GM12878 (cell line): ENCODE results near the gene NAT14. TPM values are rescaled to one million over a fixed set of nuclear protein-coding genes. Genes with fewer than 3 reads are reported as not detected.

Source experiments
- ATAC-seq: fragments of 200-7000 bp; cut with Tn5 transposase; 3 replicates; pipeline ENCODE4 v1.9.1; 2020; ENCODE audit warnings: mild to moderate bottlenecking, moderate library complexity
- BruUV-seq: library from RNA; stranded (reverse); fragments of 400-500 nt; replicated peaks from 2 replicates; lab custom pipeline; 2021; lab: Mats Ljungman, UMichigan
- CTCF ChIA-PET: fragments of 300-600 bp; sonication (Branson Sonifier 250); formaldehyde crosslinking; extraction: SDS; loops from one replicate; lab custom pipeline; 2021; ENCODE audit warnings: inconsistent platforms; lab: Yijun Ruan, JAX
- POLR2A ChIA-PET: fragments of 350-600 bp; formaldehyde crosslinking; extraction: SDS; loops from one replicate; lab custom pipeline; 2021; ENCODE audit warnings: inconsistent platforms; lab: Charles Lee
- RAD21 ChIA-PET: fragments of 300-600 bp; sonication (Branson Sonifier 250); formaldehyde crosslinking; loops from one replicate; lab custom pipeline; 2023; ENCODE audit warnings: antibody characterized with exemption; ENCODE audit not compliant: unreplicated experiment; lab: Charles Lee
- SMC1A ChIA-PET: fragments of 300-600 bp; sonication (Branson Sonifier 250); formaldehyde crosslinking; loops from one replicate; lab custom pipeline; 2023; ENCODE audit not compliant: unreplicated experiment, uncharacterized antibody; lab: Charles Lee
- DNase-seq: peaks from one replicate; pipeline ENCODE4 v3.0.0-alpha.2; 2011; ENCODE audit warnings: low read depth, low spot score
- FAIRE-seq: peaks from 3 replicates; lab custom pipeline; 2011; peaks lifted over from hg19 to GRCh38; lab: Jason Lieb, UNC
- H2AFZ ChIP-seq: 2 replicates; pipeline ENCODE4 v1.6.0; 2011; ENCODE audit warnings: low read depth, low read length, control low read depth; ENCODE audit not compliant: control insufficient read depth
- H3K27ac ChIP-seq: 2 replicates; pipeline ENCODE4 v1.5.1; 2011; ENCODE audit warnings: control low read depth; ENCODE audit not compliant: control insufficient read depth, insufficient read depth
- H3K27me3 ChIP-seq, 2 experiments: replicated peaks in 1 of 2; 2 replicates each; pipeline versions ENCODE4 v1.6.0 to v1.6.1; 2011; ENCODE audit warnings: low read length in 1 of 2; ENCODE audit not compliant: control insufficient read depth in 2 of 2, insufficient read depth in 2 of 2
- H3K36me3 ChIP-seq, 2 experiments: 2 replicates each; pipeline ENCODE4 v1.5.1; 2011; ENCODE audit warnings: low read length in 1 of 2; ENCODE audit not compliant: control insufficient read depth in 2 of 2, insufficient read depth in 2 of 2
- H3K4me1 ChIP-seq: 2 replicates; pipeline ENCODE4 v1.6.1; 2011; ENCODE audit warnings: mild to moderate bottlenecking, low read length, moderate library complexity, mixed read lengths; ENCODE audit not compliant: control insufficient read depth, insufficient read depth
- H3K4me2 ChIP-seq: 2 replicates; pipeline ENCODE4 v1.6.0; 2011; ENCODE audit warnings: control low read depth; ENCODE audit not compliant: control insufficient read depth, insufficient read depth
- H3K4me3 ChIP-seq: fragments of 200-600 bp; sonication (generic); 2 replicates; pipeline ENCODE4 v1.5.1; 2016
- H3K79me2 ChIP-seq: 2 replicates; pipeline ENCODE4 v1.6.0; 2011; ENCODE audit warnings: low read length; ENCODE audit not compliant: control insufficient read depth, insufficient read depth
- H3K9ac ChIP-seq: 2 replicates; pipeline ENCODE4 v1.8.0; 2011; ENCODE audit warnings: low read length, control low read depth, mixed read lengths; ENCODE audit not compliant: control insufficient read depth, insufficient read depth
- H3K9me3 ChIP-seq: replicated peaks from 3 replicates; pipeline ENCODE4 v1.5.1; 2011; ENCODE audit warnings: mild to moderate bottlenecking, low read length; ENCODE audit not compliant: control insufficient read depth, insufficient read depth
- H4K20me1 ChIP-seq: 2 replicates; pipeline ENCODE4 v1.6.0; 2011; ENCODE audit not compliant: control insufficient read depth, insufficient read depth
- BACH1 ChIP-seq: fragments of 450-650 bp; IDR thresholded peaks from 2 replicates; pipeline ENCODE4 v1.6.1; 2017; ENCODE audit warnings: mild to moderate bottlenecking, borderline replicate concordance
- BRCA1 ChIP-seq: IDR thresholded peaks from 2 replicates; pipeline ENCODE4 v1.6.1; 2011; ENCODE audit warnings: low read depth, low read length, improper control_type of control experiment
- E2F4 ChIP-seq: IDR thresholded peaks from 2 replicates; pipeline ENCODE4 v1.6.1; 2012; ENCODE audit warnings: low read depth, low read length, improper control_type of control experiment
- GATAD2B ChIP-seq: fragments of 450-650 bp; conservative IDR thresholded peaks from 2 replicates; pipeline ENCODE4 v1.6.1; 2017; ENCODE audit warnings: low read depth, mild to moderate bottlenecking, moderate library complexity
- MEF2A ChIP-seq: IDR thresholded peaks from 2 replicates; pipeline ENCODE4 v1.6.1; 2011; ENCODE audit warnings: low read depth, mild to moderate bottlenecking, low read length, moderate library complexity; ENCODE audit not compliant: insufficient read depth
- NFIC ChIP-seq: IDR thresholded peaks from 2 replicates; pipeline ENCODE4 v1.6.1; 2012; ENCODE audit warnings: low read depth, mild to moderate bottlenecking, inconsistent platforms, low read length, moderate library complexity
- STAT1 ChIP-seq: fragments of 450-650 bp; conservative IDR thresholded peaks from 2 replicates; pipeline ENCODE4 v1.6.1; 2014; ENCODE audit warnings: antibody characterized with exemption, mild to moderate bottlenecking
- ZBED1 ChIP-seq: IDR thresholded peaks from 2 replicates; pipeline ENCODE4 v1.6.1; 2016; ENCODE audit warnings: borderline replicate concordance
- ZBTB11 ChIP-seq: fragments of 450-650 bp; formaldehyde crosslinking; IDR thresholded peaks from 2 replicates; pipeline ENCODE4 v1.5.0; 2022; ENCODE audit warnings: mild to moderate bottlenecking, missing genetic modification characterization
- ZBTB4 ChIP-seq: fragments of 450-650 bp; formaldehyde crosslinking; IDR thresholded peaks from 2 replicates; pipeline ENCODE4 v1.4.0; 2022; ENCODE audit warnings: mild to moderate bottlenecking, moderate library complexity
- ZNF687 ChIP-seq: fragments of 450-650 bp; IDR thresholded peaks from 2 replicates; pipeline ENCODE4 v1.6.1; 2017; ENCODE audit warnings: mild to moderate bottlenecking, moderate library complexity
- WGBS: methylation state at CpG from one replicate; pipeline ENCODE4 v1.1.6; 2016; ENCODE audit warnings: low lambda C conversion rate; ENCODE audit not compliant: insufficient replicate concordance, insufficient coverage; ENCODE audit errors: missing lambda C conversion rate; 5-methylcytosine and 5-hydroxymethylcytosine counted together
- in situ Hi-C: fragments of 300-500 bp; cut with MboI; formaldehyde crosslinking; loops from 9 replicates; pipeline ENCODE4 v1.14.3; 2018; ENCODE audit warnings: mixed read lengths
- intact Hi-C: fragments of 100-400 bp; cut with micrococcal nuclease; formaldehyde crosslinking; loops from one replicate; pipeline ENCODE4 v1.14.2; 2022; ENCODE audit not compliant: unreplicated experiment
- polyA plus RNA-seq, 11 experiments: library from polyadenylated mRNA; depleted of rRNA in 4 of 11; unstranded in 6 of 11; stranded (reverse) in 5 of 11; fragments of >200 nt; fragmentation: Nextera tagmentation in 4 of 11; fragmentation: Illumina TruSeq in 1 of 11; extraction: Ambion mirVana in 4 of 11; extraction: Trizol in 1 of 11; gene quantifications; 1 replicate in 1 of 11; 2 replicates in 10 of 11; pipeline versions ENCODE4 v1.2.1 to v1.2.3, GENCODE V29; 2011 to 2016; ENCODE audit warnings: inconsistent platforms in 2 of 11, missing spikeins in 2 of 11, low read depth in 1 of 11
- total RNA-seq, 4 experiments: library from RNA; depleted of rRNA in 3 of 4; stranded (reverse); fragments of >200 nt in 3 of 4; fragmentation: Illumina TruSeq in 1 of 4; extraction: Trizol in 1 of 4; gene quantifications; 2 replicates each; pipeline versions ENCODE4 v1.2.1 to v1.2.3, GENCODE V29; 2013 to 2021

The NAT14 gene
- total and polyA plus RNA-seq, 10 of the 15 experiments (the other 5 are each of a cell fraction or from before 2014, with no cell fraction given), result 0.87 to 23.6 (median 9.7) TPM

GRCh38 chr19:55439052-55439451 lies 45.9 kb upstream of the NAT14 start:
- DNase-seq (no peak), ATAC-seq (no peak), FAIRE-seq (no peak)
- Histone ChIP-seq H3K27me3 (peaks cover 0 to 1% of the 10 kb centered on the region in 2 experiments; a peak in 2 of 4 replicates), H4K20me1 (no peaks in the 10 kb centered on the region), H3K4me1 (no peaks in the 10 kb centered on the region; the same call in 1 of the 2 replicates), H3K36me3 (no peaks in the 10 kb centered on the region), H3K4me3 (no peak overlapping the region), H3K4me2 (no peak overlapping the region), H2AFZ (no peak overlapping the region), H3K9ac (no peak overlapping the region), H3K9me3 (no peaks in the 10 kb centered on the region), H3K79me2 (no peaks in the 10 kb centered on the region), H3K27ac (no peak overlapping the region)
- WGBS, result 22% methylated on average over 5 of the region's 5 CpGs
- no TSS peak for BruUV-seq
- in situ Hi-C loops (no loop called here), intact Hi-C loops (no loop called here)
- SMC1A ChIA-PET, result interaction anchor here (0.6 kb wide), 1 partner anchor 163 kb away, joined by 3 read pairs; no protein-coding TSS in a partner anchor
- RAD21 ChIA-PET, result no interaction called here
- POLR2A ChIA-PET, result interaction anchor here (0.6 kb wide), 1 partner anchor 264 kb away, joined by 3 read pairs; no protein-coding TSS in a partner anchor
- CTCF ChIA-PET, result no interaction called here
- TF ChIP-seq ZBTB4 (CRISPR knock-in tag) (no peak), BACH1 (no peak), E2F4 (no peak), STAT1 (no peak), GATAD2B (no peak), ZBED1 (no peak), ZNF687 (no peak), MEF2A (no peak), BRCA1 (no peak), NFIC (no peak), ZBTB11 (CRISPR knock-in tag) (no peak)
